ENCODE results near the gene KLHL3. TPM values are rescaled to one million over a fixed set of nuclear protein-coding genes. Genes with fewer than 3 reads are reported as not detected.

Gene KLHL3
- total RNA-seq, 4 donors from 2014 or later: 11.9 to 26.7 (median 17.9) TPM

DNA sequence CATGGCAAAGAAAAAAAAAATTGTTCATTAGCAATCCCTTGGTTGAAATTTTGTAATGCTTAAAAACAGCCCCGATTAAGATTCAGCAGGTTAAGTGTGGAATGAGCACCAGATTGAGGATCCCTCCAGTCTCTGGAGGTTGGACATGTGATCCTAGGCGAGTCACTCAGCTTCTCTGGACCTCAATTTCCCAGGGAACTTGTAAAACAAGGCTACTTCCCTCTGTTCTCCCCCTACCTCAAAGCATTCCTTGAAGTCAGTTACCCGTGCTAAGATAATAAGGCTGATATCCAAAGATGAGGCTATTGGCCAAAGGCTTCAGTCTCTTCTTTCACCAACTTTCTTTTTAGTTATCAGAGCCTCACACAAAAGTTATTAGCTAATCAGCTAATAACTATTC lies 2.9 kb downstream of the KLHL3 start:
- H3K4me3 ChIP-seq (replicated peaks in 1 of 3): no peak overlapping the region
- 41 to 57% methylated on average over 3 of the region's 3 CpGs for WGBS, 2 donors
- peaks cover 36 to 54% of the 10 kb centered on the region in 2 donors for H3K4me1 ChIP-seq
- peak in 1 of 2 donors; percentile 8 for DNase-seq
- intact Hi-C loops (cut with DNase I): no loop called here
- H3K27me3 ChIP-seq: no peaks in the 10 kb centered on the region
- H3K36me3 ChIP-seq: no peaks in the 10 kb centered on the region
- H3K27ac ChIP-seq: peak overlapping the region; percentile 84 to 91 (median 87)
- TF ChIP-seq, protein P1, sequence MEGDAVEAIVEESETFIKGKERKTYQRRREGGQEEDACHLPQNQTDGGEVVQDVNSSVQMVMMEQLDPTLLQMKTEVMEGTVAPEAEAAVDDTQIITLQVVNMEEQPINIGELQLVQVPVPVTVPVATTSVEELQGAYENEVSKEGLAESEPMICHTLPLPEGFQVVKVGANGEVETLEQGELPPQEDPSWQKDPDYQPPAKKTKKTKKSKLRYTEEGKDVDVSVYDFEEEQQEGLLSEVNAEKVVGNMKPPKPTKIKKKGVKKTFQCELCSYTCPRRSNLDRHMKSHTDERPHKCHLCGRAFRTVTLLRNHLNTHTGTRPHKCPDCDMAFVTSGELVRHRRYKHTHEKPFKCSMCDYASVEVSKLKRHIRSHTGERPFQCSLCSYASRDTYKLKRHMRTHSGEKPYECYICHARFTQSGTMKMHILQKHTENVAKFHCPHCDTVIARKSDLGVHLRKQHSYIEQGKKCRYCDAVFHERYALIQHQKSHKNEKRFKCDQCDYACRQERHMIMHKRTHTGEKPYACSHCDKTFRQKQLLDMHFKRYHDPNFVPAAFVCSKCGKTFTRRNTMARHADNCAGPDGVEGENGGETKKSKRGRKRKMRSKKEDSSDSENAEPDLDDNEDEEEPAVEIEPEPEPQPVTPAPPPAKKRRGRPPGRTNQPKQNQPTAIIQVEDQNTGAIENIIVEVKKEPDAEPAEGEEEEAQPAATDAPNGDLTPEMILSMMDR (IDR thresholded peaks at IDR 0.05): no peak
- no peak for TF ChIP-seq POLR2A (IDR thresholded peaks at IDR 0.05)
- no peaks in the 10 kb centered on the region for H3K9me3 ChIP-seq

DNA sequence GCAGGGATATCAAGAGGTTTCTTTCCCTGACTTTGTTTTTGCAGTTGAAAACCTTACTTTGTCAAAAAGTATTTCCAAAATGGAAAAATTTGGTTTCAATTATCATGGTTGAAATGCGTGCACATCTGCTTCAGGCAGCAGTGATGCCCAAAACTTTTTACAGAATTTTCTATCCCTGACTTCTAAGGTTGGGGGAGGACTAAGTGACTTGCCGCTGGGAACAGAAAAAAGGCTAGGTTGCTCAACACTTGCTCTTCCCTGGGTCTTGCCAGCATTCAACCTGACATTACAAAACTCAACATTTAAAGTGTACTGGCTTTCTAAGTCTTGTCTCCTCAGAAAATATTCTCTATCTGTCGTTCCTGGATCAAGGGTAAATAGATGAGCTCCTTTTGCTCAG lies 4.7 kb downstream of the KLHL3 start:
- TF ChIP-seq, protein P1 (IDR thresholded peaks at IDR 0.05): no peak
- no peak for TF ChIP-seq POLR2A (IDR thresholded peaks at IDR 0.05)
- Histone ChIP-seq H3K27me3 (no peaks in the 10 kb centered on the region), H3K27ac (peak overlapping the region in 2 of 3 donors; percentile 32 to 60), H3K36me3 (no peaks in the 10 kb centered on the region), H3K4me3 (replicated peaks in 1 of 3) (no peak overlapping the region), H3K9me3 (no peaks in the 10 kb centered on the region), H3K4me1 (peaks cover 34 to 55% of the 10 kb centered on the region in 2 donors)
- no peak for DNase-seq
- WGBS, 2 donors: 80 to 87% methylated on average over 3 of the region's 3 CpGs
- intact Hi-C loops (cut with DNase I): no loop called here

DNA sequence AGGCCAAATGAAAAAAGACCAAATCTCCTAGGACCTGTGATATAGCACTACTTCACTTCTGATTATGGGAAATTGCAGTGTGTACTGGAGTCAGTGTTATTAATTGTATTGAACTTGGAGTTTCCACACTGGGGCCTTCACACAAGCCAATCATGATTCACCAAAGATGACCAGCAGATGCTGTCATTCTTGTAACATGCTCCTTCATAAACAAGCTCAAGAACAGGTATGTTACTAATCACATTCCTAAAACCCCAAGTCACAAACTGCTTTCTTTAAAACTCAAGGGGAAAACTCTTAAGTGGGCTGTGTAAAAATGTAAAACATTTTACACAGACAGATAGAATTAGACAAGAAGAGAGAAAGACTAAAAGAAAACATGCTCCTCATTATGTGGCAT lies 5.6 kb downstream of the KLHL3 start:
- no peaks in the 10 kb centered on the region for H3K36me3 ChIP-seq
- no peaks in the 10 kb centered on the region for H3K27me3 ChIP-seq
- no peaks in the 10 kb centered on the region for H3K9me3 ChIP-seq
- DNase-seq: no peak
- intact Hi-C loops (cut with DNase I): no loop called here
- peaks cover 27 to 52% of the 10 kb centered on the region in 2 donors for H3K4me1 ChIP-seq
- peak overlapping the region; percentile 6 to 60 (median 32) for H3K27ac ChIP-seq
- no peak for TF ChIP-seq POLR2A (IDR thresholded peaks at IDR 0.05)
- TF ChIP-seq, protein P1 (IDR thresholded peaks at IDR 0.05): no peak
- H3K4me3 ChIP-seq (replicated peaks in 1 of 3): no peak overlapping the region

DNA sequence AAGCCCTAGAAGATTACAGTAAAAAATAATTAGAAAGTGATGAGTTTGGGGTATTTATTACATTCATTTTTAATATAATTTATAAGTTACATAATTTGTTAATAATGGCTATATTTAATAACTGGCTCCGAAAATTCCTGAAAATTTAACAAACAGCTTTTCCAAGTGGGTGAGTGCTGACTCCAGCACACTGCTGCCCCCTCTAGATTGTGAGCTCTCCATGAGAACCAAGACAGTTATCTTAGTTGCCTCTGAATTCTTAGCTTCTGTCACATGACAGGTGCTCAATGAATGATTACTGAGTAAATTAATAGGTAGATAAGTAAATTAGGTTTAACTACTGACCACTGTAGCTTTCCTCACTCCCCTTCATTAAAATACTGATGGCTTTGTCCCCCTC lies 7.8 kb downstream of the KLHL3 start:
- no peak for DNase-seq
- Histone ChIP-seq H3K4me1 (peaks cover 22 to 33% of the 10 kb centered on the region in 2 donors), H3K9me3 (no peaks in the 10 kb centered on the region), H3K36me3 (no peaks in the 10 kb centered on the region), H3K27ac (no peak overlapping the region), H3K27me3 (no peaks in the 10 kb centered on the region), H3K4me3 (replicated peaks in 1 of 3) (no peak overlapping the region)
- 86 to 92% methylated on average over 1 of the region's 1 CpG for WGBS, 2 donors
- intact Hi-C loops (cut with DNase I): no loop called here
- TF ChIP-seq, protein P1 (IDR thresholded peaks at IDR 0.05): peak in 2 of 6 experiments; percentile 17 to 20
- no peak for TF ChIP-seq POLR2A (IDR thresholded peaks at IDR 0.05)

DNA sequence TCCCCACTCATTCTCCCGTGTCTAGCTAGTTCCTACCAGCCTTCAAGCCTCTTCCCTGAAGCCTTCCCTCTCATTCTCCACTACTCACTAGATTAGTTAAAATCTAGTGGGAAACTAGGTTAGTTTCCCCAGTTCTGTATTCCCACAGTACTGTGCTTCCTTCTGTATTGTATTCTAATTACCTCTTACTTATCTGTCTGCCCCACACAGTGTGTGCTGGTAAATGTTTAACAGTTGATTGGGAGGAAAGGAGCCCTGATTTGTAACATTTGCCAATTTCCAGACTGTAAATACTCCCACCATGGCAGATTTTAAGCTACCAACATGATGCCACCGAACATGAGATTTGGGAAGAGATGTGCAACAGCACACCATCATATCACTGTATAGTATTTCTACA lies 8.3 kb downstream of the KLHL3 start:
- intact Hi-C loops (cut with DNase I): no loop called here
- no peaks in the 10 kb centered on the region for H3K27me3 ChIP-seq
- 91 to 92% methylated on average over 2 of the region's 2 CpGs for WGBS, 2 donors
- H3K27ac ChIP-seq: no peak overlapping the region
- DNase-seq: no peak
- TF ChIP-seq, protein P1 (IDR thresholded peaks at IDR 0.05): no peak
- TF ChIP-seq POLR2A (IDR thresholded peaks at IDR 0.05): no peak
- no peak overlapping the region for H3K4me3 ChIP-seq (replicated peaks in 1 of 3)
- H3K4me1 ChIP-seq: peaks cover 19 to 29% of the 10 kb centered on the region in 2 donors
- H3K9me3 ChIP-seq: no peaks in the 10 kb centered on the region
- no peaks in the 10 kb centered on the region for H3K36me3 ChIP-seq
